Activated naive CD8-positive, alpha-beta T cell (primary cell): Measurements from ENCODE around the gene POLA2.
A peak's percentile ranks its signal among the peaks of the same experiment; 100 is the strongest.
"Not testable (repeated sequence)": the region's sequence is repeated elsewhere in the genome, so short reads cannot be mapped to it uniquely, and the experiment has no call there.

ENCODE experiments used
- H3K27ac Mint-ChIP-seq: one replicate; pipeline ENCODE4 v1.8.0; 2021; ENCODE audit warnings: mixed read lengths
- H3K27me3 Mint-ChIP-seq: one replicate; pipeline ENCODE4 v1.8.0; 2021; ENCODE audit warnings: mixed read lengths
- H3K36me3 Mint-ChIP-seq: one replicate; pipeline ENCODE4 v1.8.0; 2021; ENCODE audit warnings: mixed read lengths
- H3K4me1 Mint-ChIP-seq: one replicate; pipeline ENCODE4 v1.8.0; 2021; ENCODE audit warnings: low read depth, mixed read lengths
- H3K4me3 Mint-ChIP-seq: one replicate; pipeline ENCODE4 v1.8.0; 2021; ENCODE audit warnings: mild to moderate bottlenecking, mixed read lengths
- H3K9me3 Mint-ChIP-seq: one replicate; pipeline ENCODE4 v1.8.0; 2021; ENCODE audit warnings: low read depth, mixed read lengths

The POLA2 gene

DNA sequence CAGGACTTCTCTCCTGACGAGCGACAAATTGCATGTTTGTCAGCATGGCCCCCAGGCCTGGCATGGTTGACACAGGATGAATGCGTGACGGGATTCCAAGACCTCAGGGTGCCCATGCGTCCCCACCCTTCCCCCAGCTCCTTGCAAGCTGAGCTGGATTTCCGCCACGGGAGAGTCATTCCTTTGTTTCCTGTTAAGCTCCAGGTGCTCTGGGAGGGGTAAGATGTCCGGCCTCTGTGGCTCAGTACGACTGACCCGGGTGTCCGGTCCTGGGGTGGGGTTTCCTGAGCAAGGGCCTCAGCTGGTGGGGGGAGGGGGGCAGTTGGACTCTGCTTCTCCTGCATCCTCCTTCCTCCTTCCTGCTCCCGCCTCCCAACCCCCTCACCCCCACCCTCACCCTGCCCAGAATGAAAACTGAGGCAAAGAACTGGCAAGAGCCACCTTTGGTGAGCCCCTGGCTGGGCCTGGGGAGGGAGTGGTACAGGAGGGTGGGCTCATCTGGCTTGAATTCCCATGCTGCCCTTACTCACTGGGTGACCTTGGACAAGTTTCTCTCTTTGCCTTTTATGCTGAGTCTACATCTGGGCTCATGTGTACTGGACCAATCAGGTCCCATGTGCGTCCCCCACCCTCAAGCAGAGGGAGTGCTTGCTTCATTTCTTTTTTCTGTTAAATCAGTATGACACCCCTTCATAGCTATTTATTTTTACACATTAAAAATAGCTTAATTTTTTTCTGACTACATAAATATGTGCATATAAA is 55.4 kb downstream of the POLA2 start:
- no peak overlapping the region for H3K4me3 Mint-ChIP-seq
- no peaks in the 10 kb centered on the region for H3K9me3 Mint-ChIP-seq
- no peaks in the 10 kb centered on the region for H3K27me3 Mint-ChIP-seq
- no peak overlapping the region for H3K27ac Mint-ChIP-seq
- no peaks in the 10 kb centered on the region for H3K36me3 Mint-ChIP-seq
- peaks cover 7% of the 10 kb centered on the region for H3K4me1 Mint-ChIP-seq

DNA sequence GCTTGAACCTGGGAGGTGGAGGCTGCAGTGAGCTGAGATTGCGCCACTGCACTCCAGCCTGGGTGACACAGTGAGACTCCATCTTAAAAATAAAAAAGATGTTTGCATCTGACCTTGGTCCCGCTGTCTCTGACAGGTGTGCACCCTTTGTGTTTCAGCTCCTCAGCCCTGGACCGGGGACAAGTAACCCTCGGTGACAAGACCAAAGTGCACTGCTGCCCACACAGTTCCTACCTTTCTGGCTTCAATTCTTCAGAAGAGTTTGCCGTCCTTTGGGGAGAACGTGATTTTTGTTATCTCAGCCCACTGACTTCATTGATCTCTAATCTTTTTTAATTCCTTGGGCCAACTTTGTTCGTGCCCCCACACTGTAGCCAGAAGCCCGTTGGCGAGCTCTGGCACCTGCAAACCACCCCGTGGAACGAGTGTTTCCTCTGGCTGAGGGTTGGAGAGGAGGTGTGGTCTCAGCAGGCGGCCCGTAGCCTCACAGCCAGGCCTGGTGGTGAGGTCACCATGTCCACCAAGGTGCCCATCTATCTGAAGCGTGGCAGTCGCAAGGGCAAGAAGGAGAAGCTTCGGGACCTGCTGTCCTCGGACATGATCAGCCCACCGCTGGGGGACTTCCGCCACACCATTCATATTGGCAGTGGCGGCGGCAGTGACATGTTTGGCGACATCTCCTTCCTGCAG is 58.8 kb downstream of the POLA2 start:
- Mint-ChIP-seq H3K27ac (no peak overlapping the region), H3K4me1 (peaks cover 5% of the 10 kb centered on the region), H3K9me3 (no peaks in the 10 kb centered on the region)

DNA sequence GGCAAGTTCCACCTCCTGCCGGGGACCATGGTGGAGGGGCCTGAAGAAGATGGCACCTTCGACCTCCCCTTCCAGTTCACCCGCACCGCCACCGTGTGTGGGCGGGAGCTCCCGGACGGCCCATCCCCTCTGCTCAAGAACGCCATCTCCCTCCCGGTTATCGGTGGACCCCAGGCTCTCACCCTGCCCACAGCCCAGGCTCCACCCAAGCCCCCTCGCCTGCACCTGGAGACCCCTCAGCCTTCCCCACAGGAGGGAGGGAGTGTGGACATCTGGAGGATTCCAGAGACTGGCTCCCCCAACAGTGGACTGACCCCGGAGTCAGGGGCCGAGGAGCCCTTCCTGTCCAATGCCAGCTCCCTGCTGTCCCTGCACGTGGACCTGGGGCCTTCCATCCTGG is 59.3 kb downstream of the POLA2 start:
- no peaks in the 10 kb centered on the region for H3K27me3 Mint-ChIP-seq
- no peak overlapping the region for H3K4me3 Mint-ChIP-seq
- no peaks in the 10 kb centered on the region for H3K36me3 Mint-ChIP-seq
- H3K9me3 Mint-ChIP-seq, result no peaks in the 10 kb centered on the region
- no peak overlapping the region for H3K27ac Mint-ChIP-seq
- peaks cover under 1% of the 10 kb centered on the region for H3K4me1 Mint-ChIP-seq

More for the DNA sequence above, 58.8 kb downstream of the POLA2 start:
- no peak overlapping the region for H3K4me3 Mint-ChIP-seq
- H3K36me3 Mint-ChIP-seq, result no peaks in the 10 kb centered on the region
- no peaks in the 10 kb centered on the region for H3K27me3 Mint-ChIP-seq

DNA sequence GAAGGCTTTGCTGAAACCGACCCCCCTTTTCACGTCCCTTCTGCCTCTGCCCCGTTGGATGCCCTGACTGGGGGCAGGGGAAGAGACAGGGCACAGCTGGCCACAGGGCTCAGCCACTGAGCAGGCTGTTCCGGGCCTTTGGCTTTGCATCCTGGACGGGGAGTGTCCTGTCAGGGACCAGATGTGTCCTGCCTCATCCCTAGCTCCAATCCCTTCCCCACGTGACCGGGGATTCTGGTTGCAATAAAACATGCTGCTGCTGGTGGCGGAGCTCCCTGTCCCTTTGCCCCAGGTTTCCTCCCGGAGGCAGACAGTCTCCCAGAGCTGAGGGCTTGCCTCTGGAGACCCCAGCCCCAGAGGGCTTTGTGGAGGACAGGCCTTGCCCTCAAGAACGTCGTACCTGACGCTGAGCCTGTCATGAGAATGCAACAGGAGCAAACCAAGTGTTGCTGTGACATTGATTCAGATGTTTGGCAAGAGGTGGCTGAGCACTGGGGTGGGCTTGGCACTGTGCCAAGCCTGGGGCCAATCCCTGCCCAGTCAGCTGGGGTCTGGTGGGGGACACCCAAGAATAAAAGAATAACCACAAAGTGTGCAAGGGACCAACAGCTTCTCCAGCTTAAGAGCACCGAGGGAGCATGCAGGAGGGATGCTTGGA is 60.2 kb downstream of the POLA2 start:
- Mint-ChIP-seq H3K9me3 (no peaks in the 10 kb centered on the region), H3K36me3 (no peaks in the 10 kb centered on the region), H3K4me1 (no peaks in the 10 kb centered on the region), H3K4me3 (no peak overlapping the region), H3K27ac (no peak overlapping the region), H3K27me3 (no peaks in the 10 kb centered on the region)

DNA sequence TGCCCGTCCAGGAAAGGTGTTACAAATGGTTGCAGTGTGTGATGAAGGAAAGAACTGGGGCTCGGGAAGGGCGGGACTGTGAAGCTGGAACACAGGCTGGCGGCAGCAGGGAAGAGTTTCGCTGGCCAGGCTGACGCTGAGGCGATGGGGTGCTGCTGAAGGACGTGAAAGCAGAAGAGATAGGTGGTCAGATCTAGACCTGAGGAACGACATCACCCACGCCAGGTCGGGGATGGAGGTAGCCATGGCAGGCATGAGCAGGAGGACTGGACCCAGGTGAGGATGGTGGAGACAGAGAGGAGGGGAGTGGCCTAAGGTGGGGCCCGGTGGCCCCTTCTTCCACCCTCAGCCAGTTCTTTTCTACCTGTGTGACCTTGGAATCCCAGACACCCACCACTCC is 62.1 kb downstream of the POLA2 start:
- Mint-ChIP-seq H3K27me3 (no peaks in the 10 kb centered on the region), H3K4me1 (no peaks in the 10 kb centered on the region), H3K36me3 (no peaks in the 10 kb centered on the region), H3K9me3 (no peaks in the 10 kb centered on the region), H3K4me3 (no peak overlapping the region), H3K27ac (no peak overlapping the region)

DNA sequence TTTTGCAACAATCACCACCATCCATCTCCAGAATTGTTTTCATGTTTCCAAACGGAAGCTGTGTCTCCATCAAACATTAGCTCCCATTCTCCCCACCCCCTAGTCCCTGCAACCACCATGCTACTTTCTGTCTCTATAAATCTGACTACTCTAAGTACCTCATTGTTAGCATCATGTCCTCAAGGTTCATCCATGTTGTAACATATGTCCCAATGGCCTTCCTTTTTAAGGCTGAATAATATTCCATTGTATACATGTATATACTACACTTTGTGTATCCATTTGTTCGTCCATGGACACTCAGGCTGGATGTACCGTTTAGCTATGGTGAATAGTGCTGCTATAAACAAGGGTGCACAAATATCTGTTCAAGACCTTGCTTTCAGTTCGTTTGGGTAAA is 63.7 kb downstream of the POLA2 start:
- Mint-ChIP-seq H3K36me3 (no peaks in the 10 kb centered on the region), H3K27ac (no peak overlapping the region), H3K4me3 (no peak overlapping the region), H3K9me3 (no peaks in the 10 kb centered on the region), H3K27me3 (no peaks in the 10 kb centered on the region), H3K4me1 (peaks cover 5% of the 10 kb centered on the region)

DNA sequence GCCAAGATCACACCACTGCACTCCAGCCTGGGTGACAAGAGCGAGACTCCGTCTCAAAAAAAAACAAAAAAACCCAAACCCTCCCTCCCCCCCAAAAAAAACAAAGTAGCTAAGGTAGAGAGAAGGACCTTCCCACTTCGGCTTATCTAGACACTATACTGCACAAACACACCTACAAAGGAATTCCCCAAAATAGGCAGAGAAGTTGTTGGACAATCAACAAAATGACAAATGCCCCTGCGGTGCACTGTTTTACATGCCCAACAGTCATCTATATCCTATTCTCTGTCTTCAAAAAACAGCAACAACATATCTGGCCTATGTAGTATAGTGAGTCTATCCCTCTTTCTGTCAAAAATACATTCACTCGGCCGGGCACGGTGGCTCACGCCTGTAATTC is 65.3 kb downstream of the POLA2 start:
- Mint-ChIP-seq H3K4me1 (peaks cover 5% of the 10 kb centered on the region), H3K4me3 (no peak overlapping the region), H3K27me3 (no peaks in the 10 kb centered on the region), H3K36me3 (no peaks in the 10 kb centered on the region), H3K27ac (no peak overlapping the region), H3K9me3 (no peaks in the 10 kb centered on the region)

DNA sequence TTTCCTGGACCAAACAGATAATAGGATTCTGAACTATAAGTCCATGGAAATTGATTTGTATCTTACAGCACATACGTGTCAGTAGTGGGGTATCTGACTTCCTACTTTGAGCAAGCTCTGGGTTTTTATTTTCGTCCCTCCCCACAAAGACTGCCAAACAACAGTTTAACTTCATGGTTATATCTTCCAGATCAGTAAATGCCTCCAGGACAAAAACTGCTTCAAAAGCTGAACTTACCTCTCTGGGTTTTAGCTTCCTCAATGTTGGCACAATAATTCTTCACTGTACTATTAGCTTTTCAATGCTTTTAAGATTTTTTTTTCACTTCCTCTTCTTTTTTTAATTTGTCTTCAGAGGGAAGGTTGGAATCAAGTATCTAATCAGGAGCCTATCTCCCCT is 67.7 kb downstream of the POLA2 start:
- H3K27me3 Mint-ChIP-seq, result no peaks in the 10 kb centered on the region
- no peaks in the 10 kb centered on the region for H3K9me3 Mint-ChIP-seq
- peaks cover 9% of the 10 kb centered on the region for H3K4me1 Mint-ChIP-seq
- peak overlapping the region; percentile 28 for H3K4me3 Mint-ChIP-seq
- peak overlapping the region; percentile 47 for H3K27ac Mint-ChIP-seq
- H3K36me3 Mint-ChIP-seq, result no peaks in the 10 kb centered on the region

DNA sequence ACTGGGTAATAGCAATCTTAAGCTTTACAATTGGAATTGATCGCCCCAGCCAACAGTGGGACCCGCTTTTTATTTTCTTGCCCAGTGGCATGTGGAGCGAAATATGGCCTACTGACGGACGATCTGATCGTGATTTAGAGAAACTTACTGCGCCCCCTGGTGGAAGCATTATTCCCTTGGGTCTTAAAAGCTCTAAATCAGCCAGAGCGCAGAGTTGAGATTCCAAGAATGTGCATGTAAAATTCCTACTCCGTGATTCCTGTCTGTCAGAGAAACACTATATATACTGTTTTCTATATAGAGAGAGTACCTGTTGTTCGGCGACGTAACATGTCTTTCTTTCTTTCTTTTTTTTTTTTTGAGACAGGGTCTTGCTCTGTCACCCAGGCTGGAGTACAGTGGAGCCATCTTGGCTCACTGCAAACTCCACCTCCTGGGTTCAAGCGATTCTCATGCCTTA is 68.2 kb downstream of the POLA2 start:
- no peaks in the 10 kb centered on the region for H3K9me3 Mint-ChIP-seq
- H3K4me3 Mint-ChIP-seq, result peak overlapping the region; percentile 28
- peaks cover 14% of the 10 kb centered on the region for H3K4me1 Mint-ChIP-seq
- H3K27me3 Mint-ChIP-seq, result no peaks in the 10 kb centered on the region
- no peaks in the 10 kb centered on the region for H3K36me3 Mint-ChIP-seq
- peak overlapping the region; percentile 47 for H3K27ac Mint-ChIP-seq

DNA sequence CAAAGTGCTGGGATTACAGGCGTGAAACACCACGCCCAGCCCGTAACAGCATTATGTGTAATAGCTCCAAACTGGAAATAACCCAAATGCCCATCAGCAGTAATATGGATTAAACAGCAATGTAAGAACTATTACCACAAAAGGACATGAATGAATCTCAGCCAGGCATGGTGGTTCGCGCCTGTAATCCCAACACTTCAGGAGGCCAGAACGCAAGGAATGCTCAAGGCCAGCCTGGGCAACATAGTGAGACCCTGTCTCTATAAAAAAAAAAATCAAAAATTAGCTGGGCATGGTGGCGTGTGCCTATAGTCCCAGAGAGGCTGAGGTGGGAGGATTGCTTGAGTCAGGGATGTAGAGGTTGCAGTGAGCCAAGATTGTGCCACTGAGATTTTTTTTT is 68.8 kb downstream of the POLA2 start:
- H3K9me3 Mint-ChIP-seq, result no peaks in the 10 kb centered on the region
- no peak overlapping the region for H3K4me3 Mint-ChIP-seq
- H3K27me3 Mint-ChIP-seq, result no peaks in the 10 kb centered on the region
- peaks cover 20% of the 10 kb centered on the region for H3K4me1 Mint-ChIP-seq
- H3K27ac Mint-ChIP-seq, result no peak overlapping the region
- no peaks in the 10 kb centered on the region for H3K36me3 Mint-ChIP-seq

DNA sequence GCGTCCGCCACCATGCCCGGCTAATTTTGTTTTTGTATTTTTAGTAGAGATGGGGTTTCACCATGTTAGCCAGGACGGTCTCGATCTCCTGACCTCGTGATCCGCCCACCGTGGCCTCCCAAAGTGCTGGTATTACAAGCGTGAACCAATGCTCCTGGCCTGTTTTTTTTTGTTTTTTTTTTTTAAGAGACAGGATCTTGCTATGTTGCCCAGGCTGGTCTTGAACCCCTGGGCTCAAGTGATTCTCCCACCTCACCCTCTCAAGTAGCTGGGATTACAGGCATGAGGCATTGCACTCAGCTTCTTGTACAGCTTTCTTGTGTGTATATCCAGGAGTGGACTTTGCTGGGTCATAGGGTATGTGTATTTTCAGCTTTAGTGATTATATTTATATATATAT is 70.8 kb downstream of the POLA2 start:
- not testable (repeated sequence) for H3K4me3 Mint-ChIP-seq, H3K27me3 Mint-ChIP-seq

DNA sequence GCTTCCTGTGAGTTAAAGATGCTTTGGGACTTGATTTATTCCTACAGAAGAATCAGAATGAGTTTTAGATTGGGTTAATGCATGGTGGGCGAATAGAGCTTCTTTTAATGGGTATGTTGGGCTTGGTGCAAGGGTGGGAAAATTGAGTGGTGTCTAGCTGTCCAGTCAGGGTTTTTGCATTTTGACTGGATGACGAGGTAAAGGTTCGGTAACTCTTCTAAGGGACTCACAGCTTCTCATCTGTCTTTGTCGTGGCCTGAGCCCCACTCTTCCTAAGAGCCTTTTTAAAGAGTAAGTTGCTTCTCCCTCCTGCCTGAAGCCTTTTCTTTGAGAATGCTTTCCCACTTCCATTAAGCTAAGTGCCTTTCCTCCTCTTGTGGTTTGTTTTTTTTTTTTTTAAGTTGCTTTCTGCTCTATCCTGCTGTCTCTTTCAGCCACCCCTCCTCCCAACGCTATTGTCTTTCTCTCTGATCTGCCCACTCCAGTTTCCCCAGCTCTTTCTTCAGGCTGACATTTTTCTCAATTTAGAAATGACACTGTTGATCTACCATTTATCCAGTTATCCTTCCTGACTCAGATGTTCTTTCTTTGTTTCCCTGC is 73.0 kb downstream of the POLA2 start:
- Mint-ChIP-seq H3K36me3 (no peaks in the 10 kb centered on the region), H3K9me3 (no peaks in the 10 kb centered on the region), H3K27ac (peak overlapping the region; percentile 93), H3K4me1 (peaks cover 36% of the 10 kb centered on the region), H3K27me3 (no peaks in the 10 kb centered on the region), H3K4me3 (peak overlapping the region; percentile 97)

More for the DNA sequence above, 70.8 kb downstream of the POLA2 start:
- H3K9me3 Mint-ChIP-seq, H3K36me3 Mint-ChIP-seq, H3K27ac Mint-ChIP-seq: not testable (repeated sequence)
- peaks cover 23% of the 10 kb centered on the region for H3K4me1 Mint-ChIP-seq

DNA sequence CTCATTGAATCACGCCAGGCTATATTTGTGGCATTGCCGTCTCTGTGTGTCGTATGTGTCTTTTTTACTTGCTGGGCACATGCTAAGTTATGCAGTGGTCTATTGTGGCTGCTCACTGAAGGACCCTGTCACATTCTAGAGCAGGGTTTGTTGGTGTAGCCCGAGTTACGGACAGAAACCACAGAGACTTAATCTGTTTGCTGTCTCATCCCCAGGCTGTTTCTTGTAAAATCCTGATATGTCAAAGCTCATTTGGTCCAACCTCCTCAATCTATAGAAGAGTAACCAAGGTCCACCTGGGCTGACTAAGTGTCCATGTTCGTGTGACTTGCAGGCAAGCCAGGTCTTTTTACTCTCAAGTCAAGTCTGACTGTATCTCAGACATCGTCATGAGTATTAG is 76.9 kb downstream of the POLA2 start:
- Mint-ChIP-seq H3K27ac (no peak overlapping the region), H3K4me1 (peaks cover 43% of the 10 kb centered on the region), H3K36me3 (no peaks in the 10 kb centered on the region), H3K9me3 (no peaks in the 10 kb centered on the region), H3K4me3 (no peak overlapping the region), H3K27me3 (no peaks in the 10 kb centered on the region)

DNA sequence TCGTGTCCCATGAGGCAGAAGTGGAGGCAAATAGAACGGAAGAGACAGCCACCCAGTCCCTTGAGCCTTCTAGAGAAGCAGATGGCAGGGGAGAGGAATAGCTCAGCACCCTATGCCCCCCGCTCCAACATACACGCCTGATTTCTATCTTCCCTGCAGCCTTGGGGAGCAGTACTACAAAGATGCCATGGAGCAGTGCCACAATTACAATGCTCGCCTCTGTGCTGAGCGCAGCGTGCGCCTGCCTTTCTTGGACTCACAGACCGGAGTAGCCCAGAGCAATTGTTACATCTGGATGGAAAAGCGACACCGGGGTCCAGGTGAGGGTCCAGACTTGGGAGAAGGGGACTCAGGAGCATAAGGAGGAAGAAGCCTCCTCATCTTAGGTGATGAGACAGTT is 78.5 kb downstream of the POLA2 start:
- Mint-ChIP-seq H3K27me3 (no peaks in the 10 kb centered on the region), H3K4me3 (no peak overlapping the region), H3K27ac (peak overlapping the region; percentile 5), H3K36me3 (no peaks in the 10 kb centered on the region), H3K4me1 (peaks cover 36% of the 10 kb centered on the region), H3K9me3 (no peaks in the 10 kb centered on the region)

DNA sequence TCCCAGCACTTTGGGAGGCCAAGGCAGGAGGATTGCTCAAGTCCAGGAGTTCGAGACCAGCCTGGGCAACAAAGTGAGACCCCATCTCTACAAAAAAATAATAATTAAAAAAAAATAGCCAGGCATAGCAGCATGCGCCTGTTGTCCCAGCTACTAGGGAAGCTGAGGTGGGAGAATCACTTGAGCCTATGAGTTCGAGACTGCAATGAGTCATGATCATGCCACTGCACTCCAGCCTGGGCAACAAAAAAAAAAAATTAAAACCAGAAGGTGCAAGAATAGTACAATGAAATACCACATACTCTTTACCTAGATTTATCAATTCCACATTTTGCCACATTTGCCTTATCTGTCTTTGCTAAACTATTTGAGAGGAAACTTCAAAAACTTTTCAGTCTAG is 80.1 kb downstream of the POLA2 start:
- H3K9me3 Mint-ChIP-seq, result no peaks in the 10 kb centered on the region
- peaks cover 3% of the 10 kb centered on the region for H3K36me3 Mint-ChIP-seq

More for the DNA sequence above, 80.1 kb downstream of the POLA2 start:
- H3K27me3 Mint-ChIP-seq, result no peaks in the 10 kb centered on the region
- H3K4me1 Mint-ChIP-seq, result peaks cover 29% of the 10 kb centered on the region
- no peak overlapping the region for H3K27ac Mint-ChIP-seq
- H3K4me3 Mint-ChIP-seq, result no peak overlapping the region
